ENCODE data around the gene HRAS. TPM values are rescaled to one million over a fixed set of nuclear protein-coding genes. Genes with fewer than 3 reads are reported as not detected.

Gene HRAS
- total and polyA plus RNA-seq, 2 of the 13 experiments (the other 11 are each of a cell fraction or from before 2014, with no cell fraction given), result 32.9 to 50.0 TPM

GRCh38 chr11:568306-569157 is 33.2 kb upstream of the HRAS start (continued):
- no peak for TF ChIP-seq ARNT (IDR thresholded peaks at IDR 0.05)
- TF ChIP-seq CREBL2 (CRISPR knock-in tag; IDR thresholded peaks at IDR 0.05; ENCODE audit: borderline replicate concordance), result no peak
- TF ChIP-seq SNAPC5 (CRISPR knock-in tag; IDR thresholded peaks at IDR 0.05; ENCODE audit: borderline replicate concordance), result no peak
- TF ChIP-seq ZNF234 (CRISPR knock-in tag; conservative IDR thresholded peaks at IDR 0.05), result no peak
- TF ChIP-seq PHF20 (CRISPR knock-in tag; IDR thresholded peaks at IDR 0.05), result peak; percentile 28; the same call in 1 of the 2 replicates
- no peak for TF ChIP-seq SP1 (IDR thresholded peaks at IDR 0.05)
- TF ChIP-seq SP1 (CRISPR knock-in tag; IDR thresholded peaks at IDR 0.05), result peak; percentile 88
- TF ChIP-seq ZNF10 (CRISPR knock-in tag; IDR thresholded peaks at IDR 0.05; ENCODE audit: borderline replicate concordance, low read depth), result no peak
- 0 out of 2 replicates have a peak, but pooled peaks have one; percentile 7 for TF ChIP-seq E2F5 (CRISPR knock-in tag; conservative IDR thresholded peaks at IDR 0.05)
- TF ChIP-seq ZNF7 (CRISPR knock-in tag; IDR thresholded peaks at IDR 0.05), result no peak
- TF ChIP-seq SOX6 (IDR thresholded peaks at IDR 0.05), result no peak
- no peak for TF ChIP-seq SOX6 (CRISPR knock-in tag; IDR thresholded peaks at IDR 0.05)
- TF ChIP-seq ZBTB26 (CRISPR knock-in tag; IDR thresholded peaks at IDR 0.05; ENCODE audit: borderline replicate concordance), result no peak
- TF ChIP-seq SP4 (CRISPR knock-in tag; IDR thresholded peaks at IDR 0.05), result peak; percentile 96
- peak; percentile 45; the same call in 1 of the 2 replicates for TF ChIP-seq MED1 (CRISPR knock-in tag; IDR thresholded peaks at IDR 0.05)
- peak; percentile 94 for TF ChIP-seq ZNF740 (CRISPR knock-in tag; IDR thresholded peaks at IDR 0.05)
- TF ChIP-seq POLR2G (IDR thresholded peaks at IDR 0.05; ENCODE audit: low read depth, low read length), result peak; percentile 61
- TF ChIP-seq DRAP1 (CRISPR knock-in tag; IDR thresholded peaks at IDR 0.05), result peak; percentile 54; the same call in 1 of the 2 replicates
- peak; percentile 27; the same call in 1 of the 2 replicates for TF ChIP-seq ZNF263 (CRISPR knock-in tag; IDR thresholded peaks at IDR 0.05)
- TF ChIP-seq BRD4 (CRISPR knock-in tag; IDR thresholded peaks at IDR 0.05), result no peak
- TF ChIP-seq GMEB1 (CRISPR knock-in tag; IDR thresholded peaks at IDR 0.05; ENCODE audit: borderline replicate concordance), result peak; percentile 41; the same call in 1 of the 2 replicates
- TF ChIP-seq KLF12 (CRISPR knock-in tag; IDR thresholded peaks at IDR 0.05; ENCODE audit: borderline replicate concordance), result peak; percentile 82; the same call in 1 of the 2 replicates
- TF ChIP-seq PHF21A (CRISPR knock-in tag; IDR thresholded peaks at IDR 0.05), result peak; percentile 34; the same call in 1 of the 2 replicates
- TF ChIP-seq TFDP1 (CRISPR knock-in tag; IDR thresholded peaks at IDR 0.05; ENCODE audit: borderline replicate concordance), result peak; percentile 47; the same call in 1 of the 2 replicates
- peak; percentile 21; the same call in 1 of the 2 replicates for TF ChIP-seq THAP11 (CRISPR knock-in tag; IDR thresholded peaks at IDR 0.05)
